Stimulated activated CD8-positive, alpha-beta memory T cell treated with anti-CD3 and anti-CD28 coated beads, Interleukin-12 subunit alpha, Interleukin-12 subunit beta, amount 100 ng/mL, for 1 hour (primary cell): ENCODE data around the gene SUPT3H.

Experiments
- DNase-seq: peaks from one replicate; pipeline ENCODE4 v3.0.0-alpha.2; 2020; ENCODE audit warnings: low read depth

SUPT3H gene

DNA sequence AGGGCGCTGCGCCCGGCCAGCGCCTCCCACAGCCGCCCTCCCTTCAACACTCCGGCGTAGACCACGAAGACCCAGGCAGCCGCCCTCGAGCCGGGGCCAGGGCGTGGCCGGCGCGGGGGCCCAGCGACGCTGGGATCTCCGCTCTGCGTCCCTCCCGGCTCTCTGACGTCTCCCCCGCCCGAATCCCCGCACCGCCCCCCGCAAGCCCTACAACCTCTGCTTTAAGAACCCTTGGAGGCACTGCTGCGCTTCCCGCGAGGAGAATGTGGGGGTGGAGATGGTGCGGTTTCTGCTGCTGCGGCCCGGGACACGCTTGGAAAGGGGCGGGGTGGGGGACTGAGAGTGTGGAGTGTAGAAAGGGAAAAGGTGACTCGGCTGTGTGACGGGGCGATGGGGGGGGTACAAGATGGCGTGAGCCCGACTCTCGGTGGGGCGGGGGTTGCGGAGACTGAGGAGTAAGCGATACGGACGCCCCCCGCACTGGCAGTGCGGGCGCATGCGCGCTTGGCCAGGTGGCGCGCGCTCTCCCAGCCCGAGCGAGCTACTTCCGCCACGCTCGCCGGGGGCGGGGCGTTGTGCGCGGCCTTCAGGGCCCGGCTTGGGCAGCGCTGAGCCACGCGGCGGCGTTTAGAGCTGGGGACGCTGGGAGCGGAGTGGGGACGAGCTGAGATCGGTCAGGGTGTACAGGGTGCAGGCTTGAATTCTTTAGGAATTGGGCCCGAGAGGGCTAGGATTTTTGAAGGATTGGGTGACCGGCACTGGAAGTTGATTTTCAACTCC lies at the start of gene SUPT3H:
Gene SUPT3H, minus strand, starts transcription at position 381 of the 780 bp plus-strand sequence.
- DNase-seq = peak; percentile 85

DNA sequence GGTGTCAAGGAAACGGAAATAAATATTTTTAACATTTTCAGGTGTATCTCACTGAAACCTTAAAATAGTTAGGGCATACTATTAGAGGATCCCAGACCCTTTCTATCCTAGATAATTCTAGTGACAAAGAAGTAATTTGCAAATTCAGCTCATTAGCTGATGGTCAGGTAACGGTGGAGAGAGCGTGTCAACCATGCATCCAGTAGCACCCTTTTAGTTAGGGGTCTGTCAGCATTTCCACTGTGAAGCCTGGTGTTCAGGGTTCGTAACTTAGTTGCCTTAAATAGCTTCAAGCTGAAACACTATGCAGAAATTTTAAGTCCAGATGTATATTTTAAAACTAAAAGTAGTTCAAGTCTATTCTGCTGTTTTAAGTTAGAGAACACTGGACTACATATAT lies 48.5 kb upstream of the SUPT3H start:
- no peak for DNase-seq

DNA sequence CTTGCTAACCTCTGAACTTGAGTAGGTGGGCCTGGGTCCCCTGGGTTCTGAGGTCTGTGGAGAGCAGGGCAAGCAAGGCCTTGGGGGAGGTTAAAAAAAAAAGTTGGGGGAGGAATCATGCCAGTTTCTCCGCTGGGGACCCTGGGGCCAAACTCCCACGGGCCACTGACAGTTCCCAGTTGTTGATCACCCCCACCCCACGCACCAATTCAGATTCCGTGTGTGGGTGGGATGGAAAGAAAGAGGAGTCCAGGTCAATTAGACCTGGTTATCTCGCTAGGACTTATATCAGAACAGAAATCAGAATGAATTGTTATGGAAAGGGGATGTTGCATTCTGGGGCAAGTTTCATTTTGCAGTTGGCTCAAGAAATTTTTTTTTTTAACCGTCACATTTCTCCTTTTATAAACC lies 46.7 kb upstream of the SUPT3H start:
- DNase-seq = no peak

DNA sequence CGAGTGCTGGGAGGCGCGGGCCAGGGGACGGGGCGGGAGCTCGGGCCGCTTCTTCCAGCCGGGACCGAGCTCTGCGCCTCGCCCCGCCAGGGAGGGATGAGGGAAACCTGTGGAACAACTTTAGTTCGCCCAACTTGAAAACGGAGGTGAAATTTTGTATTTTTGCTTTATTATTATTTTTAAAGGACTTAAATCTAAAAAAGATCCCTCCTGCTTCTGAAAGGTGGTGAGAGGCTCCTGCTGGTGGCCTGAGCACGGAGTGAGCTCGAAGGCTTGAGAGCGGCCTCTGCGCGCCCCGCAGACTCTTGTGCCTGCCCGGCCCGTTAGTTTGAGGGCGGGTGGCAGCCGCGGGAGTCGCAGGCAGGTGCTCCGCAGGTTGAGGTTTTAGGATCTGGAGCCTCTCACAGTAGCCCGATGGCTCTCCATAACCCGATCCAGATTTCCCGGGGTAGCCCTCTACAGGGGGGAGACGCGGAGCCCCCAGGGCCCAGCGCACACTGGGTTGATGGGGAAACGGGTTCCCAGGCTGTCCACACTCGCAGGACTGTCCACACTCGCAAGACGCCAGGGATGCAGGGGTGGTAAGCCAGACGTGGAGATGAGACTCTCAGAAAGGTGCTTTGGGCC lies 46.2 kb upstream of the SUPT3H start:
- no peak for DNase-seq

DNA sequence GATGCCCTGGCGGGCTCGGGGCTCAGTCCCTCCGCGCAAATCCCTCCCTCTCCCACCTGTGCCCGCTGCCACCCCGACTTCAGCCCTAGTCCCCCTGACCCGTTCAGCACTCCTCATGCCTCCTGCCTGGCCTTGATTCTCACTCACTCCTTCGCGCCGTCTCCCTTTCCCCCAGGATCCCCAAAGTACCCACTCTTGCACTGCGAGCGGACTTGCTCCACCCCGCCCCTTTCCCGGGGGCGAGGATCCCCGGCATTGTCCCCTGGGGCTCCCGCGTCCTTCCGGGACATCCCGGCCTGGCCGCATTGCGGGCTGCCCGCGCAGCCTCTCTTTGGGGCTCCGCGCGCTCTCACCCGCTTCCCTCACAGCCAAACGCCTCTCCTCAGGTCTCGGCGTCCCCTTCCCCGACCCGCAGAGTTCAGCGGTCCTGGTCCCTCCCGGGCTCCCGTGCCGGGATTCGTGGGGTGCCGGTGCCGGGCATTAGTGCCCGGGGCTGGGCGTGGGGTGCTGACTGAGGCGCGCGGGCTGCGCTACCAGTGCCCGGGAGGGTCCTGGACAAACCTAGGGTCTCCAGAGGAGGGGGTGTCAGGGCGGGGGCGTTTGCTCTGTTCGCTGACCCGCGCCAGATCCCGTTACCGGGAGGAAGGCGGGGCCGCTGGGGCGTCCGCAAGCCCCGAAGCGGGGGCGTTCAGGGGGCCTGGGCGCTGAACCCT lies 45.5 kb upstream of the SUPT3H start:
- no peak for DNase-seq

DNA sequence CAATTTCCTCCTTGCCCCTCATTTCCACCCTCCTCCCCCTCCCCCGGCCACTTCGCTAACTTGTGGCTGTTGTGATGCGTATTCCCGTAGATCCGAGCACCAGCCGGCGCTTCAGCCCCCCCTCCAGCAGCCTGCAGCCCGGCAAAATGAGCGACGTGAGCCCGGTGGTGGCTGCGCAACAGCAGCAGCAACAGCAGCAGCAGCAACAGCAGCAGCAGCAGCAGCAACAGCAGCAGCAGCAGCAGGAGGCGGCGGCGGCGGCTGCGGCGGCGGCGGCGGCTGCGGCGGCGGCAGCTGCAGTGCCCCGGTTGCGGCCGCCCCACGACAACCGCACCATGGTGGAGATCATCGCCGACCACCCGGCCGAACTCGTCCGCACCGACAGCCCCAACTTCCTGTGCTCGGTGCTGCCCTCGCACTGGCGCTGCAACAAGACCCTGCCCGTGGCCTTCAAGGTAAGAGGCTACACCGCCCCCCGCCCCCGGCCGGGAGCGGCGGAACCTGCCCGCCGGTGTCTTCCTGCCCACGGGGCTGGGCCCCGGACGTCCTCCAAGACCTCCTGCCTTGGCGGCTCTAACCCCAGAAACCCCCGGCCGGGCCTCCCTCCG lies 44.9 kb upstream of the SUPT3H start:
- DNase-seq = no peak

DNA sequence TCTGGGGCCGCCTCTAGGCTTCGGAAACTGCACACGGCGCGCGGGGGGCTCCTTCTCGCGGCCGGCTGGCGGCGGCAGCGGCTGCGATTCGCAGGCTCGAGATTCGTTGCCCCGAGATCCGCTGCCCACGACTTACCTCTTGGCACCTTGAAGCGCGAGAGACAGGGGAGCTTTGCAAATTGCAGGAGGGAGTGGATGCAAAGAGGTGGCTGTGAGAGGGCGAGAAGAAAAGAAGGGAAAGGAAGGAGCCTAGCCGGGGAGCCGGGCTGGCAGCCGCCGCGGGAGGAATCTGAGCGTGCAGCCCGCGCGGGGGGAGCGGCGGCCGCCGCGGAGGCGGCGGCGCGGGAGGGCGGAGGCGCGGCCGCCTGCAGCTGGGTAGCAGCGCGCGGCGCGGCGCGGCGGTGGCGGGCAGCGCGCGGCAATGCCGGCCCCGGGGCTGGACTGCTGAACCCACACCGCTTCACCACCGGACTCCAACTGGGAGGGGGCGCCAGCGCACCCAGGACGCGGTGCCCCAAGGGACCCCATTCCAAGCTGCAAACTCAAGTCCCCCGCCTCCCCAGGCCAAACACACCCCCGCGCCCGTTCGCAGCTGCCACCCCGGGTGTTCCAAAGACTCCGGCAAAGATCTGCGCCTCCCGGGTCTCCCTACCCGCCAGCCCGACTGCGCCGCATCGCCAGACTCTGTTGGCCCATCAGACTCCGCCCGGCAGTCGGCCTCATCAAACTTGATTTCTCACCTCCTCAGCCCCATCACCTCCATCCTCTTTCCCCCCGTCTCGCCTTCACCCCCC lies 44.2 kb upstream of the SUPT3H start:
- DNase-seq = no peak

DNA sequence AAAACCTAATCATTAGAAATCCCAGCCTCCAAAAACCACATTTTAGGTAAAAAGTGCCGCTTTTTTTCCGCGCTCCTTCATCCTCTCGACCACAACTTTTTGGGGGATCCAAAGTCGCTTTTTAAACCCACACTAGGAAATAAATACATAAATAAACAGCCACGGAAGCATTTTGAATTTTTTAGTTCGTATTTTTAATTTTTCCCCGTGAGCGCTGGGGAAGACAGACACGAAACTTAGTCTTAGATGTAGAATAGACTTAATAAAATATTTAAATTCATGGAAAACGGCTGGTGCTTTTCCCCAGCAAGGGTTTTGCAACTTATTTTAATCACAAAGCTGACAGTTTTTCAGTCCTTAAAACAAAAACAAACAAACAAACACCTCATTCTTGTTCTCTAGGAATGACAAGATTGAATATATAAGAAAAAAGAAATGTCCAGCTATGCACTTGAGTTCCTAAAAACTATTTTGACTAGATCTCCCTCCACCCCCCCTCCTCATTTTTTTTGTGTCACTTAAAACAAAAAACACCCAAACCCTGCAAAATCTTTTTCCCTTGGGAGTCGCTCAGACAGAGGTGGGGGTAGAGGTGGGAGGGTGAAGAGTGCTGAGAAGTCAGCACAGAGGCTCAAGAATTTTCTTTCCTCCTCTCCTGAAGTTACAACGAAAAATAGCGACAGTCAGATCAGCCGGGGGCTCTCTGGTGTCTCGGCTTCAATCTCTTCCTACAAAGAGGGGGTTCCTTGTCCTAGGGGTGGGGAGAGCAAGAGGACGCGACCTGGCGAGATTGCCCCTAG lies 43.4 kb upstream of the SUPT3H start:
- DNase-seq = no peak

DNA sequence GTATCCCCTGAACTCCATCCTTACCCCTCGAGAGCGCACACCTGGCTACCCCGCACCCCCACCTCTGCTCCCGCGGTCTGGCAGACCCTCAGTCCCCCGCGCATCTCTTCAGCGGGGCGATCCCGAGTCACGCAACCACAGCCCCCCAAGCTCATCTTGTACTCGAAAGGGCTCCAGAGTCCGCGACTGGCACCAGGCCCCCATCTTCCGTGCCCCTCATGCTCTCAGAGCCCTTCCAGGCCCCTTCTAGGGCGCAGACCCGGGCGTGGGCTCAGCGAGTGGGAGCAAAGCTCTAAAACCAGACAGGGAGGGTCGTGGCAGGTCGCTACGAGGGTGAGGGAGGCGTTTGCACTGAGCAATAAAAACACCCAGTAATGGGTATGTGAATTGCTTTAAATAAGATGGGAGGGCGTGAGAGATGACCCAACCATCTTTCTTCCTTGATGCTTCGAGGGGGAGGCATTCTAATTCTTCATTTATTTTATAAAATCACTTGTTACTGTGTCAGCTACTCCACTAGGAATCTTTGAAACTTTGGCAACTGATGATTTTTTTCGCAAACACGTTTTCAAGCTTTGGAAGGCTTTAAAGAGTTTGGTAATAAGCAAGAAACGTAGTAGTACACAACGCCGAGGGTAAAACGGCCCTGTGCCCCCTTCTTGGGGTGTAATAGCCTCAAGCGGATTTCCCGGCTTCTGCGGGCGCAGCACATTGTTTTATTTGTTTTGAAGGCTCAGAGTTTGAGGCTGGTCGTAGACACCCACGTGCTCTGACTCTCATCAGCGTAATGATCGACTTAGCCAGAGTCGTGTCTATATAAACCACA lies 42.6 kb upstream of the SUPT3H start:
- no peak for DNase-seq

DNA sequence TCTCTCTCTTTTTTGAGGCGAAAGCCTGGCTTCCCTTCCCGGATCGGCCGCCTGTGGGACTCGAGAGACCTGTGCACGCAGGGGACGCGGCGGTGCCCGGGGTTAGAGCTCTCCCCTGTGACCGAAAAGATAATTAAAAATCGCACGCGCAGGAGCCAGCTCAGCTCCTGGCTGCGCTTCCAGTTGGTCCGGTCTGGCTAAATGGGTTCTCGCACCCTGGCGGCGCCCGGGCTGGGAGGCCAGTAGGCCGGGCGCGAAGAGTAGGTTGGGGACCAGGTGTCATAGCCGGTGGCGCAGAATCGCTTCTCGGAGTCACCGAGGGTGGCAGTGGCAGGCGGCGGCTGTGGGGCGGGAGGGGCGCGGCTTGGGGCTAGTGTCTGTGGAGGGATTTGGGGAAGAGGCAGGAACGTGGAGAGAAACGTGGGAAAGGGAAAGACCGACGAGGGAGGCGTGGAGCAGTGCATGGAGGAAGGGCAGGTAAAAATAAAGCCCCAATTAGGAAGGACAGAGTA lies 41.9 kb upstream of the SUPT3H start:
- DNase-seq = peak; percentile 41

DNA sequence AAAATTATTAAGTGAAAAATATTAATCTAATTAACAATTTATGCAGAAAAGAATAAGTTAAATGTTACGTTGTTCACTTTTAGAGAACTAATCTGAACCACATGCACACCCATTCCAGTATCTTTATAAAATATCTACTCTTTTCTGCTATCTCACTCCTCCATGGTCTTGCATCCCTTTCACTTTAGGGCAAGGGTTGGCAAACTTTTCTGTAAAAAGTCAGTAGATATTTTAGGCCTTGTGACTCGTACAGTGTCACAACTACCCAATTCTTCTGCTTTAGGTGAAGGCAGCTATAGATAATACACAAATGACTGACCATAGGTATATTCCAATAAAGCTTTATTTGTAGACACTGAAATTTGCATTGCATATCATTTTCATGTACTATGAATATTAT lies 39.7 kb upstream of the SUPT3H start:
- DNase-seq = no peak

DNA sequence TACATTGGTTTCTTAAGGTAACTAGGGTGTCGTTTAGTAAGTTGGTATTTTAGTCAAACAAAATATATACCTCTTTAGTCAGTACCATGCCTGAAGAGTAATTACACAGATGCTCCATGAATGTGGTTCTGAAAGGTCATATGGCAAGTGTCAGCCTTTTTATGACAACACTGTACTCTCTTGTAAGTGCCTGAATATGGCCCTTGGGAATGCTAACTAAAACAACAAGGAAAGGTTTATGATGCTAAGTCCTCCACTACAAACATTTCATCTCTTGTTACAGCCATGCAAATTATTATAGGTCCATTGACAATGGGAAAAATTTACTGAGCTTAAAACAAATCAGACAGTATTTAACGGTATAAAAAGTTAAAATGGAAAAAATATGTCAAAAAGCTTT lies 39.0 kb upstream of the SUPT3H start:
- no peak for DNase-seq

DNA sequence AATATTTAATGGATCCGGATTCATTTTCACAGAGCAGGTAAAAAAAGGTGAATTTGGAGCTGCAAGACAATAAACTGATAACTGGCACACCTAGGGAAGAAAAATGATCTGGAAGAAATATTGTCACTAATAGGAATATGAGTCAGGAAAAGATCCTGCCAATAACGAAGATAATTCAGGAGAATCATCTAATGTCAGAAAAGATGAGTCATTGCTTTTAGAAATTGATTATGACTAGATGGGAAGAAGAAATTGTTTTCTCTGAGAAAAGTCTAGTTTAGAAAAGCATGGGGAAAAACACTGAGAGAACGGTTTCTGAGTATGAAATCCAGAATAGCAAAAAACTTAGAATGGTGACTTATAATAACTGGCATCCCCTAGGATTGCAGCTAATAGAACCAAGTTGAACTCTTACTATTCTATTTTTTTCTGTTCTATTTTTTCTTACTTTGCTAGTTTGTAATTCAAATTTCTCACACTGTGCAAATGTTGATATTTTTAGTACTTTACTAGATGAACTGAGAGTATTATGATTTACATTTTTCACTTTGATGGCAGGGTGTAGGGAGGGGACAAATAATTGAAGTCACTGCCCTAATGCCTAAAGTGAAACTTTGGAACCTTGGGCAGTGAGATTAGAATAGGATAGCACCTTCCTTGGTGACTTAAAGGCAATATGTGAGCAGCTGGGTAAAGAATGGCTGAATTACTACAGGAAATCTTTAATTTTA lies 38.2 kb upstream of the SUPT3H start:
- no peak for DNase-seq

DNA sequence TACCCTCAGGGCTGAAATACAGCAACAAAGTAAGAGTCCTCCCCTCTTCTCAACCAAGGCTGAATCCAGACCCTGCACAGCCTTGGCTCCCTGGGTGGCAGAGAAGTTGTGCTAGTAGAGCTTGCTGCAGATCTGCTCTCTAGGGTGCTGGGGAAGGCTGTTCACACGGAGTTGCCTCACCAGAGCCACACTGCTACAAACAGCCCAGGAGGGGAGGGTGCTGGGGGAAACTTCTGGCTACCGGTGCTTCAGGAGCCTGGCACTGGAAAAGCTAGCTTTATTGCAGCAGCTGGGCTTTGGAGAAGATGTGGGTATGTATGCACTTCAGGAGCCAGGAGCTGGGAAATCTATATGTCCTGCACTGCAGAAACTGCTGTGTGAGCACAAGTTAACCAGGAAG lies 37.6 kb upstream of the SUPT3H start:
- DNase-seq = no peak

DNA sequence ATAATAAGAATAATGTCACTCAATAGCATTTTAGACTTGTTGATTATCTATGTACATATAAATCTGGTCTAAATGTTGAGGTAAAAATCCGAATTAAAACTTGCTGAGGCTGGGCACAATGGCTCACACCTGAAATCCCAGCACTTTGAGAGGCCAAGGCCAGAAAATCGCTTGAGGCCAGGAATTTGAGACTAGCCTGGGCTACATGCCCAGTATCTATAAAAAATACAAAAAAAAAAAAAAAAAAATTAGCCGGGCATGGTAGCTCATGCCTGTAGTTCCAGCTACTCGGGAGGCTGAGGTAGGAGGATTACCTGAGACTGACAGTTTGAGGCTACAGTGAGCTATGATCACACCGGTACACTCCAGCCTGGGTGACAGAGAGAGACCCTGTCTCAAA lies 34.2 kb upstream of the SUPT3H start:
- DNase-seq = no peak

DNA sequence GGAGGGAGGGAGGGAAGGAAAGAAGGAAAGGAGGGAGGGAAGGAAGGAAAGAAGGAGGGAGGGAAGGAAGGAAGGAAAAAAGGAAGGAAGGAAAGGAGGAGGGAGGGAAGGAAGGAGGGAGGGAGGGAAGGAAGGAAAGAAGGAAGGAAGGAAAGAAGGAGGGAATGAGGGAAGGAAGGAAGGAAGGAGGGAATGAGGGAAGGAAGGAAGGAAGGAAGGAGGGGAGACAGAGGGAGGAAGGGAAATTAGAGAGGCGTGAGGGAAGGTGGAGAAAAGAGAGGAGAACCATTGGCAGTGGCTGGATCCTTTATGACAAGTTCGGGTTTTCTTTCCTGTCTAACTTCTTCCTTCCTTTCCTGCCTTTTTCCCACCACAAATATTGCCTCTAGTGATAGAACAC lies 22.3 kb upstream of the SUPT3H start:
- no peak for DNase-seq

DNA sequence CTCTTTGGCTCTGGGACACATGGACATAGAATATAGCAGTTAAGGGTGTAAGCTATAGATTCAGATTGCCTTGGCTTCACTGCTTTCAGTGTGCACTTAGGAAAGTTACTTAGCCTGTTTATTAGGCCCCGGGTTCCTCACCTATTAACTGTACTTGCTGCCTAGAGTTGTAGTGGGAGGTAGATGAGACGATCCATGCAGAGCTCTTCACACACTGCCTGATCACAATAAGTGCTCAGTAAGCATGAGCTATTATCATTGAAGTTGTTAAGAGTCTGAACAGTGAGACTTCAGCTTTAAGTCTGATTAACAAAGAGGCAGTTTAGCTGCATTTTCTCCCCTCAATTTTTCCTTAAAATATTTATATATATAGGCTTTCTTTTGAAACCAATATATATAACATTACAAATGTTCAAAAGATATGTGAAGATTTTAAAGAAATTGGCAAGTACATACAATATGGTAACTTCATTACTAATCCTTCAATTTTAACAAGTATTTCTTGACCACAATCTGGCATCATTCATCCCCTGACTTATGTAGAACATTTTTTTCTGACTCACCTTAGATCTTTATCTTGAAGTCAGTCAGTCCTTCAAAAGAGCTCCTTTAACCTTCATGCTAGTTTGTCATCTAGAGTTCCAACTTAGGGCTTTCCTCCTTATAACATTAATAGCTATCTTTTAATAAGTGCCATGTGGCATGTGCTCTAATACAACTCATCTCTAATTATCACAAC lies 20.5 kb upstream of the SUPT3H start:
- no peak for DNase-seq

DNA sequence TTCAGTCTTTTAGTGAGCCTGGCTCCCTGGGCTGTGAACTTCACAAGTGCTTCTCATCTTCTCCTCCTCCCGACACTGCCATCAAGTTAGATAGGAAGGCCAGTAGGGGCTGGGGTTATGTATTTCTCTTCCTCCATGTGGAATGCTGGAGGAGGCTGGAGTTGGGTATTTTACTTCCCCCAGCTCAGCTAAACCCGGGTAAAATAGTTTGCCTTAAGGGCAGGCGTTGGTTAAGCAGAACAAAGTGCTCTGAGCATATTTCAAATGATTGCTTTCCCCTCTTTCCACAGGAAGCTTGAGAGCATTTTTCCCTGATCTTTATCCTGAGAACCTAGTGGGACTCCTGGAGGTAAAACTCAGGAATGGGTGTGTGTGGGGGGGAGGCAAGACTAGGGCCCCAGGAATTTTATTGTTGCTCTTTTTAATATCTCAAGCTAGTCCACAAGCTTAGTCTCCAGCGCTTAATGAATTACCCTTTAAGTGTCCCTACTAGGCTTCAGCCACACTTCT lies 16.9 kb upstream of the SUPT3H start:
- no peak for DNase-seq
